ENCODE data around the gene SMARCD2.

GRCh38 chr17:63817736-63818385, 24.6 kb downstream of the SMARCD2 start:
- TF ChIP-seq CTCF (conservative IDR thresholded peaks at IDR 0.05 in 1 of 2, IDR thresholded peaks at IDR 0.05 in 1 of 2; ENCODE audit: low read depth in 1 of 2, low read length in 2 of 2): no peak
- no peak for TF ChIP-seq EZH2 (IDR thresholded peaks at IDR 0.05; ENCODE audit: low read length, missing control alignments)
